ENCODE data around the gene ZDHHC11. TPM values are rescaled to one million over a fixed set of nuclear protein-coding genes. Genes with fewer than 3 reads are reported as not detected.
A peak's percentile ranks its signal among the peaks of the same experiment; 100 is the strongest.

Gene ZDHHC11
- total RNA-seq (2014; rRNA removed; shearing (Covaris generic); ENCODE audit: low replicate concordance): 1.2 and 2.2 TPM in 2 replicates

GRCh38 chr5:850511-851006, at the start of gene ZDHHC11:
ZDHHC11 (minus strand) TSS chr5:850986; CDS start chr5:850602, 384 bp downstream.
- in situ Hi-C loops (cut with HindIII; ENCODE audit: low pct_unique_long_range_greater_than_20kb, low sequenced_read_pairs): no loop called here

GRCh38 chr5:893711-894110, 42.9 kb upstream of the ZDHHC11 start:
- in situ Hi-C loops (cut with HindIII; ENCODE audit: low pct_unique_long_range_greater_than_20kb, low sequenced_read_pairs): no loop called here
- DNase-seq (ENCODE audit: low read depth): no peak

More at GRCh38 chr5:850511-851006, at the start of gene ZDHHC11:
- no peak for DNase-seq (ENCODE audit: low read depth)

- DNase-seq (ENCODE audit: low read depth): no peak
- in situ Hi-C loops (cut with HindIII; ENCODE audit: low pct_unique_long_range_greater_than_20kb, low sequenced_read_pairs): no loop called here
Measured at GRCh38 chr5:893137-893506, 42.3 kb upstream of the ZDHHC11 start.

- in situ Hi-C loops (cut with HindIII; ENCODE audit: low pct_unique_long_range_greater_than_20kb, low sequenced_read_pairs): no loop called here
- DNase-seq (ENCODE audit: low read depth): peak; percentile 79
Measured at GRCh38 chr5:892394-893136, 41.8 kb upstream of the ZDHHC11 start, which contains the start of the genes BRD9 and TRIP13. BRD9 (minus strand) TSS chr5:892801; CDS start chr5:892657, 144 bp downstream. TRIP13 (plus strand) TSS chr5:892884; CDS start chr5:892999, 115 bp downstream.

GRCh38 chr5:891837-892393, 41.1 kb upstream of the ZDHHC11 start:
- DNase-seq (ENCODE audit: low read depth): peak; percentile 38
- in situ Hi-C loops (cut with HindIII; ENCODE audit: low pct_unique_long_range_greater_than_20kb, low sequenced_read_pairs): no loop called here

GRCh38 chr5:891117-891836, 40.5 kb upstream of the ZDHHC11 start:
- DNase-seq (ENCODE audit: low read depth): peak; percentile 88
- in situ Hi-C loops (cut with HindIII; ENCODE audit: low pct_unique_long_range_greater_than_20kb, low sequenced_read_pairs): no loop called here

- in situ Hi-C loops (cut with HindIII; ENCODE audit: low pct_unique_long_range_greater_than_20kb, low sequenced_read_pairs): no loop called here
- DNase-seq (ENCODE audit: low read depth): no peak
Measured at GRCh38 chr5:889075-889710, 38.4 kb upstream of the ZDHHC11 start.

GRCh38 chr5:888638-889035, 37.9 kb upstream of the ZDHHC11 start:
- no peak for DNase-seq (ENCODE audit: low read depth)
- in situ Hi-C loops (cut with HindIII; ENCODE audit: low pct_unique_long_range_greater_than_20kb, low sequenced_read_pairs): no loop called here

GRCh38 chr5:887947-888637, 37.3 kb upstream of the ZDHHC11 start:
- in situ Hi-C loops (cut with HindIII; ENCODE audit: low pct_unique_long_range_greater_than_20kb, low sequenced_read_pairs): no loop called here
- DNase-seq (ENCODE audit: low read depth): no peak

GRCh38 chr5:886716-887325, 36.0 kb upstream of the ZDHHC11 start:
- DNase-seq (ENCODE audit: low read depth): no peak
- in situ Hi-C loops (cut with HindIII; ENCODE audit: low pct_unique_long_range_greater_than_20kb, low sequenced_read_pairs): no loop called here

GRCh38 chr5:886036-886435, 35.2 kb upstream of the ZDHHC11 start:
- DNase-seq (ENCODE audit: low read depth): no peak
- in situ Hi-C loops (cut with HindIII; ENCODE audit: low pct_unique_long_range_greater_than_20kb, low sequenced_read_pairs): no loop called here

GRCh38 chr5:885529-885928, 34.7 kb upstream of the ZDHHC11 start:
- in situ Hi-C loops (cut with HindIII; ENCODE audit: low pct_unique_long_range_greater_than_20kb, low sequenced_read_pairs): no loop called here
- DNase-seq (ENCODE audit: low read depth): no peak

GRCh38 chr5:885127-885442, 34.3 kb upstream of the ZDHHC11 start:
- in situ Hi-C loops (cut with HindIII; ENCODE audit: low pct_unique_long_range_greater_than_20kb, low sequenced_read_pairs): no loop called here
- no peak for DNase-seq (ENCODE audit: low read depth)

- in situ Hi-C loops (cut with HindIII; ENCODE audit: low pct_unique_long_range_greater_than_20kb, low sequenced_read_pairs): no loop called here
Measured at GRCh38 chr5:884345-885126, 33.8 kb upstream of the ZDHHC11 start.

GRCh38 chr5:883475-884181, 32.8 kb upstream of the ZDHHC11 start:
- in situ Hi-C loops (cut with HindIII; ENCODE audit: low pct_unique_long_range_greater_than_20kb, low sequenced_read_pairs): no loop called here
- no peak for DNase-seq (ENCODE audit: low read depth)

More at GRCh38 chr5:884345-885126, 33.8 kb upstream of the ZDHHC11 start:
- DNase-seq (ENCODE audit: low read depth): no peak

All from Caki2 (cell line).